ENCODE data around the gene NME4. TPM values are rescaled to one million over a fixed set of nuclear protein-coding genes. Genes with fewer than 3 reads are reported as not detected.
A peak's percentile ranks its signal among the peaks of the same experiment; 100 is the strongest.

The NME4 gene
- polyA plus RNA-seq, 2 of the 4 experiments (the other 2 are of a cell fraction), result 239 to 349 TPM

- CTCF ChIA-PET, result interaction anchor here (1.6 kb wide), 1 partner anchor 28 kb away, joined by 3 read pairs; no protein-coding TSS in a partner anchor
- peaks cover 39% of the 10 kb centered on the region for H3K4me1 ChIP-seq
- POLR2A ChIA-PET, result no interaction called here
- DNase-seq (ENCODE audit: low read depth in 1 of 2, low spot score in 1 of 2) (peak; percentile 74 to 86), ATAC-seq (peak; percentile 49 to 65; a peak in 4 of 6 replicates), FAIRE-seq (no peak)
- H3K27ac ChIP-seq, result peak overlapping the region; percentile 94 to 99
- peak overlapping the region; percentile 80 for H3K4me3 ChIP-seq
- 3% methylated on average over 22 of the region's 22 CpGs for WGBS (ENCODE audit: missing lambda C conversion rate)
- TF ChIP-seq KDM1A (IDR thresholded peaks at IDR 0.05; ENCODE audit: low read depth), result no peak
- TF ChIP-seq FOSL2 (IDR thresholded peaks at IDR 0.05), result no peak
- no peak for TF ChIP-seq FOSL2 (CRISPR knock-in tag; IDR thresholded peaks at IDR 0.05)
- peak; percentile 52 for TF ChIP-seq USF2 (IDR thresholded peaks at IDR 0.05)
- TF ChIP-seq E2F6 (IDR thresholded peaks at IDR 0.05; ENCODE audit: borderline replicate concordance, low read depth), result peak; percentile 93
- TF ChIP-seq NFE2L2 (conservative IDR thresholded peaks at IDR 0.05; ENCODE audit: low read length), result no peak
- TF ChIP-seq MAX (IDR thresholded peaks at IDR 0.05), result peak; percentile 84
- TF ChIP-seq JUNB (IDR thresholded peaks at IDR 0.05), result no peak
- TF ChIP-seq FOXS1 (CRISPR knock-in tag; IDR thresholded peaks at IDR 0.05), result no peak
- TF ChIP-seq EP300 (IDR thresholded peaks at IDR 0.05), result no peak
- 0 out of 2 replicates have a peak, but pooled peaks have one; percentile 46 for TF ChIP-seq HDAC2 (IDR thresholded peaks at IDR 0.05)
- 0 out of 2 replicates have a peak, but pooled peaks have one; percentile 18 for TF ChIP-seq POLR2A (IDR thresholded peaks at IDR 0.05; ENCODE audit: low read length)
- no peak for TF ChIP-seq HOXA7 (CRISPR knock-in tag; IDR thresholded peaks at IDR 0.05)
- no peak for TF ChIP-seq CBX2 (IDR thresholded peaks at IDR 0.05; ENCODE audit: borderline replicate concordance, low read depth)
- no peak for TF ChIP-seq BHLHE40 (IDR thresholded peaks at IDR 0.05; ENCODE audit: low read depth, low read length)
- peak; percentile 47 for TF ChIP-seq MAFK (IDR thresholded peaks at IDR 0.05; ENCODE audit: partially characterized antibody)
- H3K4me2 ChIP-seq, result peak overlapping the region; percentile 86
- 0 out of 3 replicates have a peak, but pooled peaks cover 2% of the 10 kb centered on the region for H3K9me3 ChIP-seq
Observed at GRCh38 chr16:396605-397004, 394 bp upstream of the NME4 start.

GRCh38 chr16:397736-398332 lies 835 bp downstream of the NME4 start:
- Histone ChIP-seq H3K9me3 (no peaks in the 10 kb centered on the region), H3K4me2 (peak overlapping the region; percentile 86), H3K4me1 (peaks cover 43% of the 10 kb centered on the region), H3K4me3 (peak overlapping the region; percentile 80), H3K27ac (peak overlapping the region; percentile 94 to 99)
- ChIA-PET CTCF (interaction anchor here (0.6 to 1.6 kb wide), 7 partner anchors 23 to 301 kb away, joined by 3 to 6 read pairs (median 3); no protein-coding TSS in a partner anchor), POLR2A (no interaction called here)
- FAIRE-seq, result no peak
- no peak for TF ChIP-seq FOSB (CRISPR knock-in tag; IDR thresholded peaks at IDR 0.05)
- peak; percentile 54 for TF ChIP-seq PBX3 (IDR thresholded peaks at IDR 0.05)
- TF ChIP-seq TFCP2L1 (CRISPR knock-in tag; IDR thresholded peaks at IDR 0.05), result no peak
- no peak for TF ChIP-seq NFE2L2 (conservative IDR thresholded peaks at IDR 0.05; ENCODE audit: low read length)
- no peak for TF ChIP-seq RFX5 (IDR thresholded peaks at IDR 0.05)
- TF ChIP-seq HOXB13 (CRISPR knock-in tag; IDR thresholded peaks at IDR 0.05; ENCODE audit: low read depth), result no peak
- TF ChIP-seq RAD21 (conservative IDR thresholded peaks at IDR 0.05 in 1 of 2, IDR thresholded peaks at IDR 0.05 in 1 of 2), result peak in 1 of 2 experiments; percentile 4; a peak in 1 of 5 replicates
- WGBS (ENCODE audit: missing lambda C conversion rate), result 22% methylated on average over 16 of the region's 29 CpGs
- peak; percentile 52 to 67; a peak in 5 of 6 replicates for ATAC-seq
- DNase-seq (ENCODE audit: low read depth in 1 of 2, low spot score in 1 of 2), result peak; percentile 86
